NB4 (cell line): ENCODE results near the gene ITSN1.

ENCODE experiments used
- MYC ChIP-seq: IDR thresholded peaks from 2 replicates; pipeline ENCODE4 v1.6.1; 2011; ENCODE audit warnings: low read depth, low read length
- POLR2A ChIP-seq: IDR thresholded peaks from 2 replicates; pipeline ENCODE4 v1.6.1; 2011; ENCODE audit warnings: mild to moderate bottlenecking; ENCODE audit not compliant: insufficient read length; ENCODE audit errors: extremely low read depth
- TF ChIP-seq, protein P1 (sequence below): IDR thresholded peaks from one replicate; pipeline ENCODE4 v1.5.1; 2012; ENCODE audit warnings: low read depth, low read length
- TF ChIP-seq, protein P2 (sequence below): IDR thresholded peaks from 2 replicates; pipeline ENCODE4 v1.6.1; 2011; ENCODE audit warnings: low read depth, low read length

DNA sequence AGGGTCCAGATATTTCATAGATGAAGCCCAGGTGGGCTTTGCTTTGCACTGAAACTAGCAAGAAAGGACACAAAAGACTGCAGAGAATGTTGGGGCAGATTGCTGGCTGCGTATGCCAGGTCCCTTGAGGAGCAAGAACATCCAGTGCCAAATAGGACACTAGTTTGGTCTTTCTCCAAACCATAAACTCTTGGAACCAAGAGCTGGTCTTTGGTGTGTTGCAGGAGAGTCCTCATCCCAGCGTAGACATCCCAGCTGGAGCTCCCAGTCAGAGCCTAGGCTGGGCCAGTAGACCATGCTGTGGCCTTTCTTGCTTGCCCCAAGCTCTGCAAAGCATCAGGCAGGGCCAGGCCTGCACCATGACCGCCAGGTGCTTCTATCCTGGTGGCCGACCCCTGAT, 185.8 kb downstream of the ITSN1 start:
- TF ChIP-seq, protein P1, sequence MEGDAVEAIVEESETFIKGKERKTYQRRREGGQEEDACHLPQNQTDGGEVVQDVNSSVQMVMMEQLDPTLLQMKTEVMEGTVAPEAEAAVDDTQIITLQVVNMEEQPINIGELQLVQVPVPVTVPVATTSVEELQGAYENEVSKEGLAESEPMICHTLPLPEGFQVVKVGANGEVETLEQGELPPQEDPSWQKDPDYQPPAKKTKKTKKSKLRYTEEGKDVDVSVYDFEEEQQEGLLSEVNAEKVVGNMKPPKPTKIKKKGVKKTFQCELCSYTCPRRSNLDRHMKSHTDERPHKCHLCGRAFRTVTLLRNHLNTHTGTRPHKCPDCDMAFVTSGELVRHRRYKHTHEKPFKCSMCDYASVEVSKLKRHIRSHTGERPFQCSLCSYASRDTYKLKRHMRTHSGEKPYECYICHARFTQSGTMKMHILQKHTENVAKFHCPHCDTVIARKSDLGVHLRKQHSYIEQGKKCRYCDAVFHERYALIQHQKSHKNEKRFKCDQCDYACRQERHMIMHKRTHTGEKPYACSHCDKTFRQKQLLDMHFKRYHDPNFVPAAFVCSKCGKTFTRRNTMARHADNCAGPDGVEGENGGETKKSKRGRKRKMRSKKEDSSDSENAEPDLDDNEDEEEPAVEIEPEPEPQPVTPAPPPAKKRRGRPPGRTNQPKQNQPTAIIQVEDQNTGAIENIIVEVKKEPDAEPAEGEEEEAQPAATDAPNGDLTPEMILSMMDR: no peak
- no peak for TF ChIP-seq POLR2A
- TF ChIP-seq, protein P2, sequence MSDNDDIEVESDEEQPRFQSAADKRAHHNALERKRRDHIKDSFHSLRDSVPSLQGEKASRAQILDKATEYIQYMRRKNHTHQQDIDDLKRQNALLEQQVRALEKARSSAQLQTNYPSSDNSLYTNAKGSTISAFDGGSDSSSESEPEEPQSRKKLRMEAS: no peak
- no peak for TF ChIP-seq MYC
